Endothelial cell of umbilical vein (primary cell): ENCODE results near the gene TOR4A. TPM values are rescaled to one million over a fixed set of nuclear protein-coding genes. Genes with fewer than 3 reads are reported as not detected.

Source experiments
- BruUV-seq: library from RNA; stranded (reverse); fragments of 400-500 nt; replicated peaks from 2 replicates; lab custom pipeline; 2021; lab: Mats Ljungman, UMichigan
- CTCF ChIA-PET: fragments of 300-600, 350-600 bp; sonication (Branson Sonifier 250); formaldehyde crosslinking; loops from one replicate; lab custom pipeline; 2021; ENCODE audit warnings: antibody characterized with exemption, inconsistent platforms; lab: Charles Lee
- POLR2A ChIA-PET: fragments of 300-600, 350-600 bp; sonication (Branson Sonifier 250); formaldehyde crosslinking; loops from one replicate; lab custom pipeline; 2021; ENCODE audit warnings: antibody characterized with exemption, inconsistent platforms; lab: Charles Lee
- DNase-seq: peaks from one replicate; pipeline ENCODE4 v3.0.0-alpha.2; 2011; ENCODE audit warnings: low read depth, low spot score
- FAIRE-seq: peaks from 2 replicates; lab custom pipeline; 2011; peaks lifted over from hg19 to GRCh38; lab: Jason Lieb, UNC
- H2AFZ ChIP-seq: 2 replicates; pipeline ENCODE4 v1.6.0; 2012; ENCODE audit warnings: low read depth, low read length, control low read depth, inconsistent platforms
- H3K27ac ChIP-seq: 2 replicates; pipeline ENCODE4 v1.5.1; 2011; ENCODE audit warnings: low read depth, mild to moderate bottlenecking, control low read depth, low read length, moderate library complexity; ENCODE audit not compliant: insufficient read depth
- H3K27me3 ChIP-seq, 2 experiments: 2 replicates each; pipeline versions ENCODE4 v1.6.0 to v1.6.1; 2011; ENCODE audit warnings: low read length in 2 of 2, mixed read lengths in 1 of 2; ENCODE audit not compliant: control insufficient read depth in 2 of 2, insufficient read depth in 2 of 2
- H3K36me3 ChIP-seq, 2 experiments: 2 replicates in 1 of 2; 3 replicates in 1 of 2; pipeline ENCODE4 v1.5.1; 2011; ENCODE audit warnings: low read length in 2 of 2, mild to moderate bottlenecking in 1 of 2, moderate library complexity in 1 of 2; ENCODE audit not compliant: control insufficient read depth in 2 of 2, insufficient read depth in 2 of 2; ENCODE audit errors: extremely low read depth in 1 of 2
- H3K4me1 ChIP-seq: 3 replicates; pipeline ENCODE4 v1.5.1; 2011; ENCODE audit warnings: mild to moderate bottlenecking, low read length; ENCODE audit not compliant: control insufficient read depth, insufficient read depth; ENCODE audit errors: extremely low read depth
- H3K4me2 ChIP-seq: 2 replicates; pipeline ENCODE4 v1.6.1; 2011; ENCODE audit warnings: low read length, control low read depth, mixed read lengths; ENCODE audit not compliant: insufficient read depth
- H3K4me3 ChIP-seq, 3 experiments: fragments of 200-600 bp in 1 of 3; sonication (generic), shearing (Covaris generic) in 1 of 3; replicated peaks in 1 of 3; 2 replicates each; pipeline ENCODE4 v1.5.1; 2011 to 2016; ENCODE audit warnings: control low read depth in 3 of 3, low read length in 3 of 3, mild to moderate bottlenecking in 2 of 3, inconsistent platforms in 1 of 3, low read depth in 1 of 3, moderate library complexity in 1 of 3; ENCODE audit not compliant: insufficient read depth in 1 of 3
- H3K79me2 ChIP-seq: 2 replicates; pipeline ENCODE4 v1.6.0; 2012; ENCODE audit warnings: low read length, inconsistent platforms; ENCODE audit not compliant: control insufficient read depth, insufficient read depth
- H3K9ac ChIP-seq: replicated peaks from 2 replicates; pipeline ENCODE3; 2011; ENCODE audit warnings: low read length, control low read depth; ENCODE audit not compliant: insufficient read depth; ENCODE audit errors: extremely low read depth
- H3K9me1 ChIP-seq: replicated peaks from 3 replicates; pipeline ENCODE4 v1.6.0; 2011; ENCODE audit warnings: mild to moderate bottlenecking, low read length; ENCODE audit not compliant: control insufficient read depth, insufficient read depth; ENCODE audit errors: extremely low read depth
- H3K9me3 ChIP-seq: replicated peaks from 2 replicates; pipeline ENCODE4 v1.5.1; 2012; ENCODE audit warnings: low read length, inconsistent platforms; ENCODE audit not compliant: control insufficient read depth, insufficient read depth
- H4K20me1 ChIP-seq: replicated peaks from 2 replicates; pipeline ENCODE3; 2011; ENCODE audit warnings: mild to moderate bottlenecking, low read length; ENCODE audit not compliant: control insufficient read depth, insufficient read depth; ENCODE audit errors: extremely low read depth
- EZH2 ChIP-seq: IDR thresholded peaks from 2 replicates; pipeline ENCODE4 v1.6.1; 2012; ENCODE audit warnings: borderline replicate concordance, low read depth, mild to moderate bottlenecking, moderate library complexity, low read length, inconsistent platforms; ENCODE audit not compliant: severe bottlenecking
- FOS ChIP-seq: IDR thresholded peaks from 2 replicates; pipeline ENCODE4 v1.6.1; 2011; ENCODE audit warnings: mild to moderate bottlenecking, low read length, moderate library complexity, borderline replicate concordance; ENCODE audit not compliant: insufficient read depth
- GATA2 ChIP-seq: IDR thresholded peaks from 2 replicates; pipeline ENCODE4 v1.7.0; 2011; ENCODE audit warnings: low read depth, mild to moderate bottlenecking, moderate library complexity, mixed read lengths, low read length; ENCODE audit not compliant: insufficient read length, insufficient read depth
- JUN ChIP-seq: IDR thresholded peaks from 2 replicates; pipeline ENCODE4 v1.6.1; 2011; ENCODE audit warnings: borderline replicate concordance, low read depth; ENCODE audit not compliant: insufficient read length, insufficient read depth
- MYC ChIP-seq: IDR thresholded peaks from one replicate; pipeline ENCODE4 v1.6.1; 2011; ENCODE audit warnings: mild to moderate bottlenecking, low read depth, low read length
- POLR2A ChIP-seq: IDR thresholded peaks from 2 replicates; pipeline ENCODE4 v1.6.1; 2012; ENCODE audit warnings: low read depth, mild to moderate bottlenecking, control low read depth, low read length
- POLR2AphosphoS5 ChIP-seq: IDR thresholded peaks from 2 replicates; pipeline ENCODE4 v1.6.1; 2012; ENCODE audit warnings: low read depth, mild to moderate bottlenecking, control low read depth, low read length, moderate library complexity; ENCODE audit not compliant: insufficient read depth
- dilution Hi-C: fragments of 300-500 bp; cut with MboI; formaldehyde crosslinking; loops from one replicate; pipeline ENCODE4 v1.15.0; 2019; ENCODE audit warnings: low sequenced_read_pairs; ENCODE audit not compliant: extremely low pct_ligation_motif_present
- intact Hi-C: fragments of 100-400 bp; cut with micrococcal nuclease; formaldehyde crosslinking; loops from one replicate; pipeline ENCODE4 v1.10.0; 2022
- polyA plus RNA-seq, 4 experiments: library from polyadenylated mRNA; depleted of rRNA in 3 of 4; stranded (reverse) in 3 of 4; unstranded in 1 of 4; fragments of >200 nt; gene quantifications; 2 replicates each; pipeline versions ENCODE4 v1.2.1 to v1.2.3, GENCODE V29; 2011 to 2012; ENCODE audit warnings: missing spikeins in 1 of 4
- total RNA-seq: library from RNA; stranded (reverse); gene quantifications from 2 replicates; pipeline ENCODE4 v1.2.3, GENCODE V29; 2021
- TF ChIP-seq, protein P1 (sequence below): IDR thresholded peaks from 2 replicates; pipeline ENCODE4 v1.6.1; 2011; ENCODE audit not compliant: insufficient read depth, insufficient read length
- TF ChIP-seq, protein P2 (sequence below), 2 donors: IDR thresholded peaks; 1 replicate in 1 of 2; 2 replicates in 1 of 2; pipeline ENCODE4 v1.5.1; 2011; ENCODE audit warnings: low read length in 2 of 2, mild to moderate bottlenecking in 2 of 2, moderate library complexity in 2 of 2, control low read depth in 1 of 2, inconsistent platforms in 1 of 2, low read depth in 1 of 2; ENCODE audit not compliant: insufficient read depth in 1 of 2; ENCODE audit errors: extremely low read depth in 1 of 2

TOR4A gene
- total and polyA plus RNA-seq, 2 donors (not counting 3 experiments of a cell fraction or from before 2014, with no cell fraction given): 32.4 to 48.0 TPM

DNA sequence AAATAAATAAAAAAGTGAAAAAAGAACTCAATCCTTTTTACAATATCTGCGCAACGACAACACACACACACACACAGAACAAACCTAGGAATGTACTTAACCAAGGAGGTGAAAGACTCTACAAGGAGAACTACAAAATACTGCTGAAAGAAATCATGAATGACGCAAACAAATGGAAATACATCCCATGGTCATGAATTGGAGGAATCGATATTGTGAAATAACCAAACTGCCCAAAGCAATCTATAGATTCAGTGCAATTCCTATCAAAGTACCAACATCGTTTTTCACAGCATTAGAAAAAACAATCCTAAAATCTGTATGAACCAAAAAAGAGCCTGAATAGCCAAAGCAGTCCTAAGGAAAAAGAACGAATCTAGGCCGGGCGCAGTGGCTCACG lies 54.4 kb downstream of the TOR4A start:
- Histone ChIP-seq H2AFZ (no peak overlapping the region), H3K27ac (no peak overlapping the region), H3K36me3 (no peaks in the 10 kb centered on the region), H3K9me1 (no peaks in the 10 kb centered on the region), H3K4me2 (no peak overlapping the region), H3K79me2 (no peaks in the 10 kb centered on the region), H4K20me1 (no peaks in the 10 kb centered on the region), H3K4me1 (no peaks in the 10 kb centered on the region), H3K4me3 (no peak overlapping the region), H3K9ac (no peak overlapping the region), H3K9me3 (no peaks in the 10 kb centered on the region), H3K27me3 (peaks cover 2 to 4% of the 10 kb centered on the region in 2 experiments)
- intact Hi-C loops: loop anchor here (10.0 kb wide), 1 partner anchor 723 kb away; no protein-coding TSS in a partner anchor
- DNase-seq: no peak
- ChIA-PET CTCF (no interaction called here), POLR2A (no interaction called here)
- BruUV-seq: no TSS peak
- no peak for TF ChIP-seq GATA2
- no peak for TF ChIP-seq POLR2A
- TF ChIP-seq JUN: no peak
- TF ChIP-seq, protein P1, sequence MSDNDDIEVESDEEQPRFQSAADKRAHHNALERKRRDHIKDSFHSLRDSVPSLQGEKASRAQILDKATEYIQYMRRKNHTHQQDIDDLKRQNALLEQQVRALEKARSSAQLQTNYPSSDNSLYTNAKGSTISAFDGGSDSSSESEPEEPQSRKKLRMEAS: no peak
- TF ChIP-seq POLR2AphosphoS5: no peak
- no peak for TF ChIP-seq MYC
- no peak for TF ChIP-seq EZH2
- TF ChIP-seq, protein P2, sequence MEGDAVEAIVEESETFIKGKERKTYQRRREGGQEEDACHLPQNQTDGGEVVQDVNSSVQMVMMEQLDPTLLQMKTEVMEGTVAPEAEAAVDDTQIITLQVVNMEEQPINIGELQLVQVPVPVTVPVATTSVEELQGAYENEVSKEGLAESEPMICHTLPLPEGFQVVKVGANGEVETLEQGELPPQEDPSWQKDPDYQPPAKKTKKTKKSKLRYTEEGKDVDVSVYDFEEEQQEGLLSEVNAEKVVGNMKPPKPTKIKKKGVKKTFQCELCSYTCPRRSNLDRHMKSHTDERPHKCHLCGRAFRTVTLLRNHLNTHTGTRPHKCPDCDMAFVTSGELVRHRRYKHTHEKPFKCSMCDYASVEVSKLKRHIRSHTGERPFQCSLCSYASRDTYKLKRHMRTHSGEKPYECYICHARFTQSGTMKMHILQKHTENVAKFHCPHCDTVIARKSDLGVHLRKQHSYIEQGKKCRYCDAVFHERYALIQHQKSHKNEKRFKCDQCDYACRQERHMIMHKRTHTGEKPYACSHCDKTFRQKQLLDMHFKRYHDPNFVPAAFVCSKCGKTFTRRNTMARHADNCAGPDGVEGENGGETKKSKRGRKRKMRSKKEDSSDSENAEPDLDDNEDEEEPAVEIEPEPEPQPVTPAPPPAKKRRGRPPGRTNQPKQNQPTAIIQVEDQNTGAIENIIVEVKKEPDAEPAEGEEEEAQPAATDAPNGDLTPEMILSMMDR (IDR thresholded peaks at IDR 0.05; ENCODE audit: extremely low read depth in 1 of 2, insufficient read depth in 1 of 2, low read depth in 1 of 2, low read length in 2 of 2): no peak
- no peak for TF ChIP-seq FOS
- dilution Hi-C loops: no loop called here
- no peak for FAIRE-seq

Other genes starting within 250 kb of the TOR4A start
- 20.0 and 23.4 TPM in 2 replicates for gene ABCA2, start 249.5 kb upstream of the TOR4A start, total RNA-seq
- 29.1 and 41.2 TPM in 2 replicates for gene ABCA2, start 249.5 kb upstream of the TOR4A start, polyA plus RNA-seq
- gene FUT7, start 245.6 kb upstream of the TOR4A start, total RNA-seq: not detected in 2 replicates
- not detected in 2 replicates for gene FUT7, start 245.6 kb upstream of the TOR4A start, polyA plus RNA-seq
- gene NPDC1, start 231.5 kb upstream of the TOR4A start, total RNA-seq: 157 and 181 TPM in 2 replicates
- gene NPDC1, start 231.5 kb upstream of the TOR4A start, polyA plus RNA-seq: 115 and 144 TPM in 2 replicates
- not detected in 2 replicates for gene ENTPD2, start 223.7 kb upstream of the TOR4A start, total RNA-seq
- gene ENTPD2, start 223.7 kb upstream of the TOR4A start, polyA plus RNA-seq: 0.03 TPM in 1 of 2 replicates, not detected in the other
- gene SAPCD2, start 207.2 kb upstream of the TOR4A start, total RNA-seq: 24.3 and 27.8 TPM in 2 replicates
- gene SAPCD2, start 207.2 kb upstream of the TOR4A start, polyA plus RNA-seq: 11.5 and 13.2 TPM in 2 replicates
- gene UAP1L1, start 200.2 kb upstream of the TOR4A start, total RNA-seq: 38.1 and 41.7 TPM in 2 replicates
- gene UAP1L1, start 200.2 kb upstream of the TOR4A start, polyA plus RNA-seq: 26.0 and 31.0 TPM in 2 replicates
- 67.7 and 75.3 TPM in 2 replicates for gene MAN1B1, start 190.7 kb upstream of the TOR4A start, total RNA-seq
- gene MAN1B1, start 190.7 kb upstream of the TOR4A start, polyA plus RNA-seq: 81.0 and 83.3 TPM in 2 replicates
- gene DPP7, start 163.0 kb upstream of the TOR4A start, total RNA-seq: 118 and 149 TPM in 2 replicates
- 200 and 247 TPM in 2 replicates for gene DPP7, start 163.0 kb upstream of the TOR4A start, polyA plus RNA-seq
- not detected in 2 replicates for gene GRIN1, start 138.6 kb upstream of the TOR4A start, total RNA-seq
- gene GRIN1, start 138.6 kb upstream of the TOR4A start, polyA plus RNA-seq: not detected in 2 replicates
- gene LRRC26, start 107.7 kb upstream of the TOR4A start, total RNA-seq: not detected in 2 replicates
- 0.08 TPM in 1 of 2 replicates, not detected in the other for gene LRRC26, start 107.7 kb upstream of the TOR4A start, polyA plus RNA-seq
- not detected in 2 replicates for gene TMEM210, start 105.7 kb upstream of the TOR4A start, total RNA-seq
- not detected in 2 replicates for gene TMEM210, start 105.7 kb upstream of the TOR4A start, polyA plus RNA-seq
- gene ANAPC2, start 89.2 kb upstream of the TOR4A start, total RNA-seq: 69.2 and 70.0 TPM in 2 replicates
- gene ANAPC2, start 89.2 kb upstream of the TOR4A start, polyA plus RNA-seq: 44.8 and 57.5 TPM in 2 replicates
- gene SSNA1, start 89.0 kb upstream of the TOR4A start, total RNA-seq: 89.0 and 90.5 TPM in 2 replicates
- gene SSNA1, start 89.0 kb upstream of the TOR4A start, polyA plus RNA-seq: 146 and 162 TPM in 2 replicates
- gene TPRN, start 77.0 kb upstream of the TOR4A start, total RNA-seq: 12.1 and 12.4 TPM in 2 replicates
- gene TPRN, start 77.0 kb upstream of the TOR4A start, polyA plus RNA-seq: 4.3 and 5.7 TPM in 2 replicates
- gene TMEM203, start 72.1 kb upstream of the TOR4A start, total RNA-seq: 25.6 and 29.6 TPM in 2 replicates
- gene TMEM203, start 72.1 kb upstream of the TOR4A start, polyA plus RNA-seq: 39.8 and 40.4 TPM in 2 replicates
- 23.4 and 26.7 TPM in 2 replicates for gene NDOR1, start 72.0 kb upstream of the TOR4A start, total RNA-seq
- gene NDOR1, start 72.0 kb upstream of the TOR4A start, polyA plus RNA-seq: 13.5 and 18.0 TPM in 2 replicates
- 3.8 and 4.8 TPM in 2 replicates for gene RNF208, start 55.5 kb upstream of the TOR4A start, total RNA-seq
- 1.3 and 1.7 TPM in 2 replicates for gene RNF208, start 55.5 kb upstream of the TOR4A start, polyA plus RNA-seq
- 0.44 and 0.92 TPM in 2 replicates for gene CYSRT1, start 52.6 kb upstream of the TOR4A start, total RNA-seq
- 1.1 and 1.6 TPM in 2 replicates for gene CYSRT1, start 52.6 kb upstream of the TOR4A start, polyA plus RNA-seq
- gene RNF224, start 50.2 kb upstream of the TOR4A start, total RNA-seq: not detected in 2 replicates
- not detected in 2 replicates for gene RNF224, start 50.2 kb upstream of the TOR4A start, polyA plus RNA-seq
- gene SLC34A3, start 46.8 kb upstream of the TOR4A start, total RNA-seq: not detected in 2 replicates
- not detected in 2 replicates for gene SLC34A3, start 46.8 kb upstream of the TOR4A start, polyA plus RNA-seq
- gene TUBB4B, start 36.4 kb upstream of the TOR4A start, total RNA-seq: 546 and 558 TPM in 2 replicates
- 418 and 439 TPM in 2 replicates for gene TUBB4B, start 36.4 kb upstream of the TOR4A start, polyA plus RNA-seq
- not detected in 2 replicates for gene STPG3, start 26.4 kb upstream of the TOR4A start, total RNA-seq
- not detected in 2 replicates for gene STPG3, start 26.4 kb upstream of the TOR4A start, polyA plus RNA-seq
- gene NELFB, start 22.4 kb upstream of the TOR4A start, total RNA-seq: 70.2 and 76.1 TPM in 2 replicates
- gene NELFB, start 22.4 kb upstream of the TOR4A start, polyA plus RNA-seq: 61.8 and 62.3 TPM in 2 replicates
- 50.0 and 61.0 TPM in 2 replicates for gene NRARP, start 24.5 kb downstream of the TOR4A start, total RNA-seq
- gene NRARP, start 24.5 kb downstream of the TOR4A start, polyA plus RNA-seq: 54.0 and 72.9 TPM in 2 replicates
- 26.6 and 30.3 TPM in 2 replicates for gene EXD3, start 145.4 kb downstream of the TOR4A start, total RNA-seq
- gene EXD3, start 145.4 kb downstream of the TOR4A start, polyA plus RNA-seq: 17.7 and 24.7 TPM in 2 replicates
- 0.91 and 1.3 TPM in 2 replicates for gene NOXA1, start 145.7 kb downstream of the TOR4A start, total RNA-seq
- gene NOXA1, start 145.7 kb downstream of the TOR4A start, polyA plus RNA-seq: 0.40 and 0.51 TPM in 2 replicates
- 0.42 and 0.51 TPM in 2 replicates for gene ENTPD8, start 163.6 kb downstream of the TOR4A start, total RNA-seq
- 0.44 and 0.45 TPM in 2 replicates for gene ENTPD8, start 163.6 kb downstream of the TOR4A start, polyA plus RNA-seq
- 43.3 and 45.4 TPM in 2 replicates for gene NSMF, start 181.6 kb downstream of the TOR4A start, total RNA-seq
- gene NSMF, start 181.6 kb downstream of the TOR4A start, polyA plus RNA-seq: 53.7 and 66.9 TPM in 2 replicates